CD4-positive, alpha-beta T cell (primary cell): ENCODE measurements around the gene NMD3. TPM values are rescaled to one million over a fixed set of nuclear protein-coding genes. Genes with fewer than 3 reads are reported as not detected.

ENCODE experiments used
- ATAC-seq: fragments of 200-7000 bp; cut with Tn5 transposase; one replicate; pipeline ENCODE4 v1.10.0; 2022; ENCODE audit warnings: mild to moderate bottlenecking; ENCODE audit not compliant: poor library complexity
- CTCF ChIA-PET: fragments of 350-600 bp; sonication (Branson Sonifier 250); formaldehyde crosslinking; loops from one replicate; lab custom pipeline; 2021; ENCODE audit warnings: antibody characterized with exemption, inconsistent platforms; lab: Charles Lee
- POLR2A ChIA-PET: fragments of 350-600 bp; sonication (Branson Sonifier 250); formaldehyde crosslinking; loops from one replicate; lab custom pipeline; 2021; ENCODE audit warnings: antibody characterized with exemption, inconsistent platforms; lab: Charles Lee
- DNase-seq, 14 experiments: peaks; one replicate each; pipeline ENCODE4 v3.0.0-alpha.2; 2013 to 2020; ENCODE audit warnings: mixed read lengths in 2 of 14
- H3K27ac ChIP-seq, 2 donors: one replicate each; pipeline versions ENCODE4 v1.5.1 to v1.7.0; 2013; ENCODE audit warnings: low read length in 2 of 2, low read depth in 1 of 2, mild to moderate bottlenecking in 1 of 2
- H3K27me3 ChIP-seq, 2 experiments: 1 replicate in 1 of 2; 2 replicates in 1 of 2; pipeline versions ENCODE4 v1.6.1 to v1.7.0; 2013; ENCODE audit warnings: low read length in 2 of 2, control low read depth in 1 of 2, mild to moderate bottlenecking in 1 of 2, moderate library complexity in 1 of 2; ENCODE audit not compliant: insufficient read depth in 2 of 2, control insufficient read depth in 1 of 2
- H3K36me3 ChIP-seq: one replicate; pipeline ENCODE4 v1.6.1; 2013; ENCODE audit warnings: low read length, control low read depth; ENCODE audit not compliant: insufficient read depth
- H3K4me1 ChIP-seq: one replicate; pipeline ENCODE4 v1.6.1; 2013; ENCODE audit warnings: low read length, control low read depth; ENCODE audit not compliant: insufficient read depth
- H3K4me3 ChIP-seq: one replicate; pipeline ENCODE4 v1.5.1; 2013; ENCODE audit warnings: mild to moderate bottlenecking, low read length, moderate library complexity
- H3K9me3 ChIP-seq, 2 experiments: 1 replicate in 1 of 2; 2 replicates in 1 of 2; pipeline versions ENCODE4 v1.6.1 to v1.7.0; 2013; ENCODE audit warnings: low read length in 2 of 2, mild to moderate bottlenecking in 2 of 2, control low read depth in 1 of 2, moderate library complexity in 1 of 2; ENCODE audit not compliant: control insufficient read depth in 1 of 2, insufficient read depth in 1 of 2
- H3K27ac Mint-ChIP-seq: one replicate; pipeline ENCODE4 v1.8.0; 2020; ENCODE audit warnings: mixed read lengths
- H3K27me3 Mint-ChIP-seq: one replicate; pipeline ENCODE4 v1.8.0; 2021; ENCODE audit warnings: mixed read lengths
- H3K36me3 Mint-ChIP-seq: one replicate; pipeline ENCODE4 v1.8.0; 2021; ENCODE audit warnings: low read depth, mixed read lengths
- H3K4me1 Mint-ChIP-seq: one replicate; pipeline ENCODE4 v1.8.0; 2021; ENCODE audit warnings: low read depth, mixed read lengths
- H3K4me3 Mint-ChIP-seq: one replicate; pipeline ENCODE4 v1.8.0; 2020; ENCODE audit warnings: mild to moderate bottlenecking, mixed read lengths
- H3K9me3 Mint-ChIP-seq: one replicate; pipeline ENCODE4 v1.8.0; 2020; ENCODE audit warnings: mixed read lengths
- CTCF ChIP-seq: fragments of 200-600 bp; IDR thresholded peaks from one replicate; pipeline ENCODE4 v1.8.0; 2022; ENCODE audit warnings: antibody characterized with exemption, mild to moderate bottlenecking
- intact Hi-C, 2 experiments: fragments of 100-400 bp; cut with DNase I in 1 of 2; cut with micrococcal nuclease in 1 of 2; formaldehyde crosslinking; loops; one replicate each; pipeline versions ENCODE4 v1.15.1 to v1.9.0; 2023 to 2025; cut with DNase I, micrococcal nuclease
- total RNA-seq, 174 experiments: library from RNA in 2 of 174; stranded (reverse) in 2 of 174; gene quantifications; one replicate each; pipeline ENCODE4 v1.2.3 and lab custom pipeline; 2021 to 2026

NMD3 gene
- total RNA-seq, 2 experiments from 2014 or later = 58.4 to 60.1 TPM

GRCh38 chr3:161296814-161297213 is 75.7 kb downstream of the NMD3 start:
- no peak overlapping the region for H3K4me3 Mint-ChIP-seq
- Histone ChIP-seq H3K4me3 (no peak overlapping the region), H3K9me3 (peaks cover 5 to 25% of the 10 kb centered on the region in 2 experiments), H3K27ac (no peak overlapping the region), H3K36me3 (no peaks in the 10 kb centered on the region), H3K27me3 (no peaks in the 10 kb centered on the region), H3K4me1 (no peaks in the 10 kb centered on the region)
- POLR2A ChIA-PET = no interaction called here
- DNase-seq = no peak
- H3K9me3 Mint-ChIP-seq = peaks cover 15% of the 10 kb centered on the region
- H3K27ac Mint-ChIP-seq = no peak overlapping the region
- no peak for TF ChIP-seq CTCF
- intact Hi-C loops = no loop called here
- CTCF ChIA-PET = no interaction called here
- H3K36me3 Mint-ChIP-seq = peaks cover 26% of the 10 kb centered on the region
- H3K27me3 Mint-ChIP-seq = no peaks in the 10 kb centered on the region
- no peaks in the 10 kb centered on the region for H3K4me1 Mint-ChIP-seq
- no peak for ATAC-seq

Other genes with a start within 250 kb of the NMD3 start
- under 1 TPM; 0.20 to 0.33 TPM for gene B3GALNT1, start 116.0 kb upstream of the NMD3 start, total RNA-seq
- gene SPTSSB, start 150.2 kb downstream of the NMD3 start, total RNA-seq = under 1 TPM in 1 of 2 experiments, not detected in 1; 0.11 TPM